Measurements from ENCODE around the gene DYRK3. TPM values are rescaled to one million over a fixed set of nuclear protein-coding genes. Genes with fewer than 3 reads are reported as not detected.
A peak's percentile ranks its signal among the peaks of the same experiment; 100 is the strongest.

The DYRK3 gene
- total RNA-seq, 2 experiments from 2014 or later = 9.5 to 12.7 TPM

GRCh38 chr1:206656936-206657335 is 21.6 kb downstream of the DYRK3 start:
- no peak for ATAC-seq

GRCh38 chr1:206657751-206658150 is 22.4 kb downstream of the DYRK3 start:
- no peak for ATAC-seq
- DNase-seq = no peak
- H3K27ac Mint-ChIP-seq = no peak overlapping the region
- no peaks in the 10 kb centered on the region for H3K36me3 Mint-ChIP-seq
- CTCF ChIA-PET = interaction anchor here (0.7 to 16.0 kb wide), 19 partner anchors 14 to 324 kb away, joined by 3 to 418 read pairs (median 7); partner anchors contain the start of gene DYRK3
- H3K4me3 Mint-ChIP-seq = no peak overlapping the region
- peaks cover 12% of the 10 kb centered on the region for H3K4me1 Mint-ChIP-seq
- peaks cover 14% of the 10 kb centered on the region for H3K27me3 Mint-ChIP-seq
- no peaks in the 10 kb centered on the region for H3K9me3 Mint-ChIP-seq (ENCODE audit: low read depth)

More at GRCh38 chr1:206656936-206657335, 21.6 kb downstream of the DYRK3 start:
- Mint-ChIP-seq H3K4me3 (no peak overlapping the region), H3K9me3 (ENCODE audit: low read depth) (no peaks in the 10 kb centered on the region), H3K27ac (no peak overlapping the region), H3K27me3 (peaks cover 8% of the 10 kb centered on the region), H3K36me3 (no peaks in the 10 kb centered on the region), H3K4me1 (peaks cover 7% of the 10 kb centered on the region)
- CTCF ChIA-PET = interaction anchor here (1.1 to 16.0 kb wide), 8 partner anchors 15 to 325 kb away, joined by 3 to 418 read pairs (median 10); partner anchors contain the start of gene DYRK3
- DNase-seq = no peak

GRCh38 chr1:206658264-206658980 is 23.1 kb downstream of the DYRK3 start:
- Mint-ChIP-seq H3K9me3 (ENCODE audit: low read depth) (no peaks in the 10 kb centered on the region), H3K4me1 (peaks cover 19% of the 10 kb centered on the region), H3K27me3 (peaks cover 21% of the 10 kb centered on the region), H3K27ac (no peak overlapping the region), H3K4me3 (no peak overlapping the region), H3K36me3 (no peaks in the 10 kb centered on the region)
- peak; percentile 64 for DNase-seq
- CTCF ChIA-PET = interaction anchor here (0.7 to 16.0 kb wide), 28 partner anchors 13 to 324 kb away, joined by 3 to 418 read pairs (median 6); partner anchors contain the start of genes DYRK3, EIF2D and FCMR
- ATAC-seq = peak; percentile 82

- Mint-ChIP-seq H3K4me3 (no peak overlapping the region), H3K4me1 (peaks cover 22% of the 10 kb centered on the region), H3K27me3 (peaks cover 24% of the 10 kb centered on the region), H3K36me3 (no peaks in the 10 kb centered on the region), H3K27ac (no peak overlapping the region), H3K9me3 (ENCODE audit: low read depth) (no peaks in the 10 kb centered on the region)
- no peak for ATAC-seq
- CTCF ChIA-PET = interaction anchor here (0.6 to 16.0 kb wide), 25 partner anchors 13 to 325 kb away, joined by 3 to 418 read pairs (median 6); partner anchors contain the start of genes DYRK3, EIF2D and FCMR
- DNase-seq = no peak
Observed at GRCh38 chr1:206658981-206659273, 23.6 kb downstream of the DYRK3 start.

GRCh38 chr1:206660136-206660535 is 24.8 kb downstream of the DYRK3 start:
- no peak overlapping the region for H3K4me3 Mint-ChIP-seq
- H3K9me3 Mint-ChIP-seq (ENCODE audit: low read depth) = no peaks in the 10 kb centered on the region
- no peak overlapping the region for H3K27ac Mint-ChIP-seq
- H3K4me1 Mint-ChIP-seq = peaks cover 24% of the 10 kb centered on the region
- no peak for DNase-seq
- ATAC-seq = no peak
- CTCF ChIA-PET = interaction anchor here (0.8 to 16.0 kb wide), 11 partner anchors 12 to 252 kb away, joined by 3 to 418 read pairs (median 9); partner anchors contain the start of genes DYRK3 and EIF2D
- peaks cover 31% of the 10 kb centered on the region for H3K27me3 Mint-ChIP-seq
- no peaks in the 10 kb centered on the region for H3K36me3 Mint-ChIP-seq

- H3K4me1 Mint-ChIP-seq = peaks cover 24% of the 10 kb centered on the region
Observed at GRCh38 chr1:206661161-206661820, 26.0 kb downstream of the DYRK3 start.

GRCh38 chr1:206662396-206663092 is 27.2 kb downstream of the DYRK3 start:
- Mint-ChIP-seq H3K27me3 (peaks cover 37% of the 10 kb centered on the region), H3K27ac (no peak overlapping the region), H3K4me1 (peaks cover 24% of the 10 kb centered on the region), H3K9me3 (ENCODE audit: low read depth) (no peaks in the 10 kb centered on the region), H3K36me3 (no peaks in the 10 kb centered on the region), H3K4me3 (no peak overlapping the region)
- no peak for DNase-seq
- no peak for ATAC-seq
- CTCF ChIA-PET = interaction anchor here (0.6 to 16.0 kb wide), 28 partner anchors 8 to 319 kb away, joined by 3 to 418 read pairs (median 14); partner anchors contain the start of genes DYRK3, EIF2D, MAPKAPK2 and RASSF5

More at GRCh38 chr1:206661161-206661820, 26.0 kb downstream of the DYRK3 start:
- no peak overlapping the region for H3K27ac Mint-ChIP-seq
- no peaks in the 10 kb centered on the region for H3K36me3 Mint-ChIP-seq
- H3K27me3 Mint-ChIP-seq = peaks cover 40% of the 10 kb centered on the region
- CTCF ChIA-PET = interaction anchor here (0.9 to 16.0 kb wide), 6 partner anchors 11 to 325 kb away, joined by 3 to 418 read pairs (median 60); partner anchors contain the start of gene DYRK3
- no peaks in the 10 kb centered on the region for H3K9me3 Mint-ChIP-seq (ENCODE audit: low read depth)
- ATAC-seq = no peak
- no peak overlapping the region for H3K4me3 Mint-ChIP-seq
- no peak for DNase-seq

- DNase-seq (no peak), ATAC-seq (no peak)
- H3K27ac Mint-ChIP-seq = no peak overlapping the region
- CTCF ChIA-PET = interaction anchor here (0.7 to 16.0 kb wide), 53 partner anchors 8 to 373 kb away, joined by 3 to 418 read pairs (median 8); partner anchors contain the start of genes DYRK3, EIF2D, IKBKE and MAPKAPK2
- no peaks in the 10 kb centered on the region for H3K36me3 Mint-ChIP-seq
- no peaks in the 10 kb centered on the region for H3K9me3 Mint-ChIP-seq (ENCODE audit: low read depth)
- H3K27me3 Mint-ChIP-seq = peaks cover 32% of the 10 kb centered on the region
- no peak overlapping the region for H3K4me3 Mint-ChIP-seq
- H3K4me1 Mint-ChIP-seq = peaks cover 28% of the 10 kb centered on the region
Observed at GRCh38 chr1:206663362-206663761, 28.0 kb downstream of the DYRK3 start.

GRCh38 chr1:206663832-206664652 is 28.7 kb downstream of the DYRK3 start:
- H3K9me3 Mint-ChIP-seq (ENCODE audit: low read depth) = no peaks in the 10 kb centered on the region
- ATAC-seq (peak; percentile 81), DNase-seq (peak; percentile 79)
- peaks cover 28% of the 10 kb centered on the region for H3K4me1 Mint-ChIP-seq
- no peaks in the 10 kb centered on the region for H3K36me3 Mint-ChIP-seq
- H3K4me3 Mint-ChIP-seq = no peak overlapping the region
- CTCF ChIA-PET = interaction anchor here (0.7 to 16.0 kb wide), 64 partner anchors 8 to 372 kb away, joined by 3 to 418 read pairs (median 5); partner anchors contain the start of genes DYRK3, EIF2D, FCMR and IKBKE
- H3K27ac Mint-ChIP-seq = no peak overlapping the region
- H3K27me3 Mint-ChIP-seq = peaks cover 32% of the 10 kb centered on the region

- Mint-ChIP-seq H3K4me1 (peaks cover 28% of the 10 kb centered on the region), H3K27me3 (peaks cover 32% of the 10 kb centered on the region), H3K9me3 (ENCODE audit: low read depth) (no peaks in the 10 kb centered on the region), H3K36me3 (no peaks in the 10 kb centered on the region), H3K27ac (no peak overlapping the region), H3K4me3 (no peak overlapping the region)
- CTCF ChIA-PET = interaction anchor here (0.8 to 16.0 kb wide), 49 partner anchors 7 to 321 kb away, joined by 3 to 418 read pairs (median 8); partner anchors contain the start of genes DYRK3, EIF2D, FCMR and IKBKE
- ATAC-seq (no peak), DNase-seq (no peak)
Observed at GRCh38 chr1:206664740-206665139, 29.4 kb downstream of the DYRK3 start.

GRCh38 chr1:206666031-206666561 is 30.8 kb downstream of the DYRK3 start:
- DNase-seq (no peak), ATAC-seq (no peak)
- Mint-ChIP-seq H3K9me3 (ENCODE audit: low read depth) (no peaks in the 10 kb centered on the region), H3K27ac (no peak overlapping the region), H3K4me3 (no peak overlapping the region), H3K27me3 (peaks cover 39% of the 10 kb centered on the region), H3K36me3 (no peaks in the 10 kb centered on the region), H3K4me1 (peaks cover 28% of the 10 kb centered on the region)
- CTCF ChIA-PET = interaction anchor here (0.7 to 16.0 kb wide), 16 partner anchors 5 to 196 kb away, joined by 3 to 418 read pairs (median 33); partner anchors contain the start of genes DYRK3, EIF2D, IKBKE and MAPKAPK2
